GM12878 (cell line): ENCODE measurements around the gene ELAVL1. TPM values are rescaled to one million over a fixed set of nuclear protein-coding genes. Genes with fewer than 3 reads are reported as not detected.

Source experiments
- ATAC-seq: fragments of 200-7000 bp; cut with Tn5 transposase; 3 replicates; pipeline ENCODE4 v1.9.1; 2020; ENCODE audit warnings: mild to moderate bottlenecking, moderate library complexity
- BruUV-seq: library from RNA; stranded (reverse); fragments of 400-500 nt; replicated peaks from 2 replicates; lab custom pipeline; 2021; lab: Mats Ljungman, UMichigan
- CTCF ChIA-PET: fragments of 300-600 bp; sonication (Branson Sonifier 250); formaldehyde crosslinking; extraction: SDS; loops from one replicate; lab custom pipeline; 2021; ENCODE audit warnings: inconsistent platforms; lab: Yijun Ruan, JAX
- POLR2A ChIA-PET: fragments of 350-600 bp; formaldehyde crosslinking; extraction: SDS; loops from one replicate; lab custom pipeline; 2021; ENCODE audit warnings: inconsistent platforms; lab: Charles Lee
- RAD21 ChIA-PET: fragments of 300-600 bp; sonication (Branson Sonifier 250); formaldehyde crosslinking; loops from one replicate; lab custom pipeline; 2023; ENCODE audit warnings: antibody characterized with exemption; ENCODE audit not compliant: unreplicated experiment; lab: Charles Lee
- SMC1A ChIA-PET: fragments of 300-600 bp; sonication (Branson Sonifier 250); formaldehyde crosslinking; loops from one replicate; lab custom pipeline; 2023; ENCODE audit not compliant: unreplicated experiment, uncharacterized antibody; lab: Charles Lee
- DNase-seq: peaks from one replicate; pipeline ENCODE4 v3.0.0-alpha.2; 2011; ENCODE audit warnings: low read depth, low spot score
- FAIRE-seq: peaks from 3 replicates; lab custom pipeline; 2011; peaks lifted over from hg19 to GRCh38; lab: Jason Lieb, UNC
- H2AFZ ChIP-seq: 2 replicates; pipeline ENCODE4 v1.6.0; 2011; ENCODE audit warnings: low read depth, low read length, control low read depth; ENCODE audit not compliant: control insufficient read depth
- H3K27ac ChIP-seq: 2 replicates; pipeline ENCODE4 v1.5.1; 2011; ENCODE audit warnings: control low read depth; ENCODE audit not compliant: control insufficient read depth, insufficient read depth
- H3K27me3 ChIP-seq, 2 experiments: replicated peaks in 1 of 2; 2 replicates each; pipeline versions ENCODE4 v1.6.0 to v1.6.1; 2011; ENCODE audit warnings: low read length in 1 of 2; ENCODE audit not compliant: control insufficient read depth in 2 of 2, insufficient read depth in 2 of 2
- H3K36me3 ChIP-seq, 2 experiments: 2 replicates each; pipeline ENCODE4 v1.5.1; 2011; ENCODE audit warnings: low read length in 1 of 2; ENCODE audit not compliant: control insufficient read depth in 2 of 2, insufficient read depth in 2 of 2
- H3K4me1 ChIP-seq: 2 replicates; pipeline ENCODE4 v1.6.1; 2011; ENCODE audit warnings: mild to moderate bottlenecking, low read length, moderate library complexity, mixed read lengths; ENCODE audit not compliant: control insufficient read depth, insufficient read depth
- H3K4me2 ChIP-seq: 2 replicates; pipeline ENCODE4 v1.6.0; 2011; ENCODE audit warnings: control low read depth; ENCODE audit not compliant: control insufficient read depth, insufficient read depth
- H3K4me3 ChIP-seq: fragments of 200-600 bp; sonication (generic); 2 replicates; pipeline ENCODE4 v1.5.1; 2016
- H3K79me2 ChIP-seq: 2 replicates; pipeline ENCODE4 v1.6.0; 2011; ENCODE audit warnings: low read length; ENCODE audit not compliant: control insufficient read depth, insufficient read depth
- H3K9ac ChIP-seq: 2 replicates; pipeline ENCODE4 v1.8.0; 2011; ENCODE audit warnings: low read length, control low read depth, mixed read lengths; ENCODE audit not compliant: control insufficient read depth, insufficient read depth
- H3K9me3 ChIP-seq: replicated peaks from 3 replicates; pipeline ENCODE4 v1.5.1; 2011; ENCODE audit warnings: mild to moderate bottlenecking, low read length; ENCODE audit not compliant: control insufficient read depth, insufficient read depth
- H4K20me1 ChIP-seq: 2 replicates; pipeline ENCODE4 v1.6.0; 2011; ENCODE audit not compliant: control insufficient read depth, insufficient read depth
- BCL3 ChIP-seq: IDR thresholded peaks from 2 replicates; pipeline ENCODE4 v1.6.1; 2011; ENCODE audit warnings: borderline replicate concordance, low read depth, mild to moderate bottlenecking, moderate library complexity, low read length; ENCODE audit not compliant: insufficient read depth, poor library complexity, severe bottlenecking
- BHLHE40 ChIP-seq, 2 experiments: fragments of 450-650 bp in 1 of 2; IDR thresholded peaks; 2 replicates each; pipeline ENCODE4 v1.6.1; 2011 to 2017; ENCODE audit warnings: low read depth in 2 of 2, borderline replicate concordance in 1 of 2, improper control_type of control experiment in 1 of 2, low read length in 1 of 2, mild to moderate bottlenecking in 1 of 2
- CBX3 ChIP-seq: fragments of 200-600 bp; sonication (generic); IDR thresholded peaks from 2 replicates; pipeline ENCODE4 v1.6.1; 2016; ENCODE audit warnings: low read depth, borderline replicate concordance
- E2F8 ChIP-seq: fragments of 450-650 bp; IDR thresholded peaks from 2 replicates; pipeline ENCODE4 v1.6.1; 2018; ENCODE audit warnings: mild to moderate bottlenecking, low read depth, moderate library complexity; ENCODE audit not compliant: partially characterized antibody
- EED ChIP-seq: sonication (generic); IDR thresholded peaks from 2 replicates; pipeline ENCODE4 v1.6.1; 2016; ENCODE audit warnings: antibody characterized with exemption, low read depth
- HDAC6 ChIP-seq: fragments of 200-600 bp; sonication (generic); IDR thresholded peaks from one replicate; pipeline ENCODE4 v1.8.0; 2017; ENCODE audit warnings: antibody characterized with exemption; ENCODE audit not compliant: unreplicated experiment
- IKZF1 ChIP-seq: fragments of 450-650 bp; conservative IDR thresholded peaks from 2 replicates; pipeline ENCODE4 v1.6.1; 2017; ENCODE audit warnings: antibody characterized with exemption, mild to moderate bottlenecking
- LARP7 ChIP-seq: fragments of 450-650 bp; IDR thresholded peaks from 2 replicates; pipeline ENCODE4 v1.6.1; 2017; ENCODE audit warnings: mild to moderate bottlenecking
- MTA2 ChIP-seq: fragments of 450-650 bp; IDR thresholded peaks from 2 replicates; pipeline ENCODE4 v1.6.1; 2016; ENCODE audit warnings: low read depth, mild to moderate bottlenecking, moderate library complexity
- POLR2A ChIP-seq: IDR thresholded peaks from 2 replicates; pipeline ENCODE4 v1.6.1; 2011; ENCODE audit warnings: low read depth, mild to moderate bottlenecking, low read length
- POLR2AphosphoS5 ChIP-seq: IDR thresholded peaks from 2 replicates; pipeline ENCODE4 v1.6.1; 2011; ENCODE audit warnings: mild to moderate bottlenecking, low read length, inconsistent platforms
- SP1 ChIP-seq: IDR thresholded peaks from one replicate; pipeline ENCODE4 v1.6.1; 2011; ENCODE audit warnings: low read depth, low read length
- SPI1 ChIP-seq: IDR thresholded peaks from 2 replicates; pipeline ENCODE4 v1.6.1; 2011; ENCODE audit warnings: low read depth, mild to moderate bottlenecking, low read length, moderate library complexity, borderline replicate concordance; ENCODE audit not compliant: insufficient read depth
- SRF ChIP-seq, 2 experiments: IDR thresholded peaks; 2 replicates each; pipeline ENCODE4 v1.6.1; 2011; ENCODE audit warnings: low read depth in 2 of 2, low read length in 2 of 2, mild to moderate bottlenecking in 1 of 2, moderate library complexity in 1 of 2
- STAT3 ChIP-seq: IDR thresholded peaks from 2 replicates; pipeline ENCODE4 v1.6.1; 2011; ENCODE audit warnings: low read depth, low read length, improper control_type of control experiment
- USF1 ChIP-seq: IDR thresholded peaks from 2 replicates; pipeline ENCODE4 v1.6.1; 2011; ENCODE audit warnings: borderline replicate concordance, low read depth, mild to moderate bottlenecking, moderate library complexity, mixed read lengths, low read length; ENCODE audit not compliant: insufficient read depth; ENCODE audit errors: extremely low read length
- WRNIP1 ChIP-seq: IDR thresholded peaks from 2 replicates; pipeline ENCODE4 v1.6.1; 2011; ENCODE audit warnings: low read depth, low read length, improper control_type of control experiment, borderline replicate concordance
- WGBS: methylation state at CpG from one replicate; pipeline ENCODE4 v1.1.6; 2016; ENCODE audit warnings: low lambda C conversion rate; ENCODE audit not compliant: insufficient replicate concordance, insufficient coverage; ENCODE audit errors: missing lambda C conversion rate; 5-methylcytosine and 5-hydroxymethylcytosine counted together
- in situ Hi-C: fragments of 300-500 bp; cut with MboI; formaldehyde crosslinking; loops from 9 replicates; pipeline ENCODE4 v1.14.3; 2018; ENCODE audit warnings: mixed read lengths
- intact Hi-C: fragments of 100-400 bp; cut with micrococcal nuclease; formaldehyde crosslinking; loops from one replicate; pipeline ENCODE4 v1.14.2; 2022; ENCODE audit not compliant: unreplicated experiment
- polyA plus RNA-seq, 11 experiments: library from polyadenylated mRNA; depleted of rRNA in 4 of 11; unstranded in 6 of 11; stranded (reverse) in 5 of 11; fragments of >200 nt; fragmentation: Nextera tagmentation in 4 of 11; fragmentation: Illumina TruSeq in 1 of 11; extraction: Ambion mirVana in 4 of 11; extraction: Trizol in 1 of 11; gene quantifications; 1 replicate in 1 of 11; 2 replicates in 10 of 11; pipeline versions ENCODE4 v1.2.1 to v1.2.3, GENCODE V29; 2011 to 2016; ENCODE audit warnings: inconsistent platforms in 2 of 11, missing spikeins in 2 of 11, low read depth in 1 of 11
- total RNA-seq, 4 experiments: library from RNA; depleted of rRNA in 3 of 4; stranded (reverse); fragments of >200 nt in 3 of 4; fragmentation: Illumina TruSeq in 1 of 4; extraction: Trizol in 1 of 4; gene quantifications; 2 replicates each; pipeline versions ENCODE4 v1.2.1 to v1.2.3, GENCODE V29; 2013 to 2021

The ELAVL1 gene
- total and polyA plus RNA-seq, 10 of the 15 experiments (the other 5 are each of a cell fraction or from before 2014, with no cell fraction given) = 7.4 to 155 (median 70.3) TPM

GRCh38 chr19:7982651-7983099 is 22.8 kb downstream of the ELAVL1 start:
- Histone ChIP-seq H3K27me3 (no peaks in the 10 kb centered on the region), H4K20me1 (peaks cover 4% of the 10 kb centered on the region; the same call in 1 of the 2 replicates), H2AFZ (no peak overlapping the region), H3K79me2 (peaks cover 3% of the 10 kb centered on the region)
- BruUV-seq = no TSS peak
- in situ Hi-C loops = no loop called here
- TF ChIP-seq SRF (IDR thresholded peaks at IDR 0.05; ENCODE audit: low read depth in 2 of 2, low read length in 2 of 2) = no peak
- TF ChIP-seq SP1 = no peak
- no peak for TF ChIP-seq LARP7
- TF ChIP-seq SPI1 = no peak
- no peak for TF ChIP-seq IKZF1
- no peak for TF ChIP-seq STAT3
- no peak for TF ChIP-seq E2F8
- TF ChIP-seq BHLHE40 (IDR thresholded peaks at IDR 0.05; ENCODE audit: borderline replicate concordance in 1 of 2, low read depth in 2 of 2, low read length in 1 of 2) = no peak
- TF ChIP-seq CBX3 = no peak
- no peak for TF ChIP-seq BCL3
- TF ChIP-seq MTA2 = no peak
- TF ChIP-seq HDAC6 = no peak
- TF ChIP-seq EED = no peak
- no peak for TF ChIP-seq POLR2AphosphoS5
- TF ChIP-seq WRNIP1 = no peak
- no peak for TF ChIP-seq USF1
- TF ChIP-seq POLR2A = no peak
- TF ChIP-seq, all 136 proteins: peak for 0
- WGBS = 88% methylated on average over 21 of the region's 21 CpGs
- Histone ChIP-seq H3K4me1 (no peaks in the 10 kb centered on the region; the same call in 1 of the 2 replicates), H3K4me2 (no peak overlapping the region), H3K27ac (no peak overlapping the region), H3K9me3 (no peaks in the 10 kb centered on the region), H3K36me3 (peaks cover 24 to 65% of the 10 kb centered on the region in 2 experiments), H3K9ac (no peak overlapping the region), H3K4me3 (no peak overlapping the region)
- no peak for FAIRE-seq
- ChIA-PET RAD21 (no interaction called here), POLR2A (no interaction called here), SMC1A (no interaction called here), CTCF (no interaction called here)
- DNase-seq = no peak
- no peak for ATAC-seq
- intact Hi-C loops = no loop called here
